WERI-Rb-1 (cell line): ENCODE measurements around the gene SLC25A25.

ENCODE experiments used
- DNase-seq: peaks from one replicate; pipeline ENCODE4 v3.0.0-alpha.2; 2020
- H3K27ac ChIP-seq: fragments of 250-450 bp; sonication (Bioruptor Pico); 2 replicates; pipeline ENCODE4 v1.5.1; 2020; ENCODE audit warnings: mild to moderate bottlenecking, moderate library complexity
- H3K27me3 ChIP-seq: fragments of 250-450 bp; sonication (Bioruptor Pico); 2 replicates; pipeline ENCODE4 v1.5.1; 2021; ENCODE audit warnings: mild to moderate bottlenecking, low read depth, moderate library complexity; ENCODE audit not compliant: insufficient read depth, severe bottlenecking
- H3K36me3 ChIP-seq: fragments of 250-450 bp; sonication (Bioruptor Pico); 2 replicates; pipeline ENCODE4 v1.5.1; 2020; ENCODE audit warnings: mild to moderate bottlenecking, moderate library complexity
- H3K4me3 ChIP-seq: 2 replicates; pipeline ENCODE4 v1.5.1; 2011; ENCODE audit warnings: low read depth, mild to moderate bottlenecking, control low read depth, low read length
- H3K9me3 ChIP-seq: fragments of 250-450 bp; sonication (Bioruptor Pico); 2 replicates; pipeline ENCODE4 v1.5.1; 2021; ENCODE audit warnings: mild to moderate bottlenecking, moderate library complexity; ENCODE audit not compliant: severe bottlenecking
- TF ChIP-seq, protein P1 (sequence below): IDR thresholded peaks from 2 replicates; pipeline ENCODE4 v1.5.1; 2011; ENCODE audit warnings: low read depth, mild to moderate bottlenecking, control low read depth, inconsistent platforms, low read length

SLC25A25 gene

DNA sequence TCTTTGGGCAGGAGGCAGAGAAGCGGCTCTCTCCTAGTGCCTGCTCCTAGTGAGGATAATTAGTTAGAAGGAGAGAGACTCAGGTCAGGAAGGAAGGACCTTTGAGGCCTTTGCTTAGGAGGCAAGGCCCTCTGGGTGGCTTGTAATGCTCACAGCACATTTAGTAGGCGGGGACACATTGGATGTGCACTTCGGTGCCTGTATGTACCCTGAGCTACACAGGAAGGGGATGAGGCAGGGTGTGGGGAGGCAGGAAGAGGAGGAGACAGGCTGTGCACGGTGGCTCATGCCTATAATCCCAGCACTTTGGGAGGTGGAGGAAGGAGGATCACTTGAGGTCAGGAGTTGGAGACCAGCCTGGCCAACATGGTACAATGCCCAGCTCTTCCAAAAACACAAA, 74.0 kb downstream of the SLC25A25 start:
- Histone ChIP-seq H3K36me3 (no peaks in the 10 kb centered on the region), H3K4me3 (no peak overlapping the region), H3K27ac (no peak overlapping the region), H3K27me3 (no peaks in the 10 kb centered on the region), H3K9me3 (no peaks in the 10 kb centered on the region)
- DNase-seq, result no peak
- TF ChIP-seq, protein P1, sequence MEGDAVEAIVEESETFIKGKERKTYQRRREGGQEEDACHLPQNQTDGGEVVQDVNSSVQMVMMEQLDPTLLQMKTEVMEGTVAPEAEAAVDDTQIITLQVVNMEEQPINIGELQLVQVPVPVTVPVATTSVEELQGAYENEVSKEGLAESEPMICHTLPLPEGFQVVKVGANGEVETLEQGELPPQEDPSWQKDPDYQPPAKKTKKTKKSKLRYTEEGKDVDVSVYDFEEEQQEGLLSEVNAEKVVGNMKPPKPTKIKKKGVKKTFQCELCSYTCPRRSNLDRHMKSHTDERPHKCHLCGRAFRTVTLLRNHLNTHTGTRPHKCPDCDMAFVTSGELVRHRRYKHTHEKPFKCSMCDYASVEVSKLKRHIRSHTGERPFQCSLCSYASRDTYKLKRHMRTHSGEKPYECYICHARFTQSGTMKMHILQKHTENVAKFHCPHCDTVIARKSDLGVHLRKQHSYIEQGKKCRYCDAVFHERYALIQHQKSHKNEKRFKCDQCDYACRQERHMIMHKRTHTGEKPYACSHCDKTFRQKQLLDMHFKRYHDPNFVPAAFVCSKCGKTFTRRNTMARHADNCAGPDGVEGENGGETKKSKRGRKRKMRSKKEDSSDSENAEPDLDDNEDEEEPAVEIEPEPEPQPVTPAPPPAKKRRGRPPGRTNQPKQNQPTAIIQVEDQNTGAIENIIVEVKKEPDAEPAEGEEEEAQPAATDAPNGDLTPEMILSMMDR, result no peak

DNA sequence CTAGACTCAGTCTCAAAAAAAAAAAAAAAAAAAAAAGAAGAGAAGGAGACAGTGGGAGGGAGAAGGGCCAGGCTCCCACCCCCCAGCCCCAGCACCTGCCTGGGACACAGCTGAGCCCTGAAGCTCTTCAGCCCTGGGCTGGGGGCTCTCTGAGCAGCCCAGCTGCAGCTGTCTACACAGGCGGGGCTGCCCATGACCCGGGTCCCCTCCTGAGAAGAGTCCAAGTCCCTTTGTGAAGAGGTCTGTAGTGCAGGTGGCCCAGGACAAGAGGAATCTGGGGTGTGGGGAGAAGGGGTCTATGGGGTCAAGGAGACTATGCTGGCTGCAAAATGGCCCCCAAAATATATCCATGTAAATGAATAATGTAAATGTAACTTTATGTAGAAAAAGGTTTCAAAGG, 74.6 kb downstream of the SLC25A25 start:
- Histone ChIP-seq H3K9me3 (no peaks in the 10 kb centered on the region), H3K27me3 (no peaks in the 10 kb centered on the region), H3K36me3 (no peaks in the 10 kb centered on the region), H3K27ac (no peak overlapping the region), H3K4me3 (no peak overlapping the region)
- TF ChIP-seq, protein P1, result no peak
- DNase-seq, result no peak

DNA sequence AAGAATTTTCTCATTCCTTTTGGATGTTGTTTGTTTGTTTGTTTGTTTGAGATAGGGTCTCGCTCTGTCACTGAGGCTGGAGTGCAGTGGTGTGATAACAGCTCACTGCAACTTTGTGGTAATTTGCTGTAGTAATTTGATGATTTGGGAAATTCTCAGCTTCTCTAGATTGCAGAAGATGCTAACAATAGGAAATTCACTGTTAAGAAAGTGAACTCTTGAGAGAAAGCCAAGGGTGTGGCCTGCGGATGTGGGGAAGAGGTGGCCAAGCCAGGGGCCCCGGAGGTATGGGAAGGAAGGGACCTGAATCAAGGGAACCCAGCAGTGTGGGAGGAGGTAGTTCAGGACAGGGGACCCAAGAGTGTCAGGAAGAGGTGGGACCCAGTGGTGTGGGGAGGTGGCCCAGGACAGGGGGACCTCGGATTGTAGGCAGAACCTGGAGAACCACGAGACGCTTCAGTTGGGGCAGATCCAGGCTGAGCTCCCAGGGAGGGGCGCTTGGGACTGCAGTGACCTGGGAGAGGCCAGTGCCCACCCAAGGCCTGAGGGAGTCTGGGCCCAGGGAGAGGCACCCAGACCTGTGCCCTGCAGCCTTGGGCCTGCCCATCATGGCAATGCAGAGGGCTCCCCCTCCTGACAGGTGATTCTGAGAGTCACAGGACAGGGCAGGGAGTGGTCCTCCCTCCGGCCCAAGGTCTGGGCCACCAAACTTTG, 75.7 kb downstream of the SLC25A25 start:
- H3K9me3 ChIP-seq, result no peaks in the 10 kb centered on the region
- TF ChIP-seq, protein P1, result 0 out of 2 replicates have a peak, but pooled peaks have one; percentile 15
- H3K4me3 ChIP-seq, result no peak overlapping the region
- H3K27me3 ChIP-seq, result no peaks in the 10 kb centered on the region
- H3K27ac ChIP-seq, result no peak overlapping the region
- DNase-seq, result no peak
- no peaks in the 10 kb centered on the region for H3K36me3 ChIP-seq

DNA sequence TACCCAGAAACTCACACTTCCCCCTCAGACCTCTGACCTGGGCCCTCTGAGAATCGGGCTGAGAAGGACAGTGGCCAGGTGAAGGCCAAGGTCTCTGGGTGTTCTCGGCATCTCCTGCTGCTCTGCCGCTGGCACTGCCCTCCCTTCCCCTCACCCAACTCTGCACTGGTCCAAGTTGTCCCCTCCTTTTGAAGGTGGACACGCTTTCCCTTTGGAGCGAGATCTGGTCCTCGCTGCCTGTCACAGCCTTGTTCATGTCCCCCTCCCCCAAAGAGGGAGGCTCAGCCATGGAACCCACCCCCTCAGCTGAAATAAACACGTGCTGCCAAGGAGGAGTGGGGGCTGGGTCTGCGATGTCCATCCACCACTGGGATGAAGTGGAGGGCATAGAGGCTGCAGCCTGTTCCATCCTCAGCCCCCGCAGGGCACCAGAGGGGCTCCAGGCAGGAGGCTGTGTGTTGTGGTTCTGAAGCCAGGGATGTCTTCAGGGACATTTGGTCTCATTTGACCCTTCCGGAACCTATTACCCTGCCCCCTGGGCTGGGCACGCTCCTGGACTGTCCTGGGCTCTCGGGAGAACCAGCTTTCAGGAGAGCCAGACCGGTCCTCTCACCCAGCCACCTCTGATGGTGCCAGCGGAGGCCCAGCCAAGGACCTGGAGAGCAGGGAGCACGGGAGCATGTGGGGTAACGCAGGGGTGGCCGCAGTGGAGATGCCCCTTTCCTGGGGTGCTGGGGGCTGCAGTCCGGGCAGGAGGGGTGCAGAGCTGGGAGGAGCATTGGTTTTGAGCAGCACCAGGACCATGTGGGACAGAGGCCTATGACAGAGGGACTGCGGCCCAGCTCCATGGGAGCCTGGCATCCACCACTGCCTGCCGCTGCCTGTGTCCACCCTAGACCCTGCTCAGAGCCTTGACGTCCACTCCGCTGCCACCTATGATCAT, 76.5 kb downstream of the SLC25A25 start:
- Histone ChIP-seq H3K9me3 (no peaks in the 10 kb centered on the region), H3K36me3 (no peaks in the 10 kb centered on the region), H3K4me3 (no peak overlapping the region), H3K27me3 (no peaks in the 10 kb centered on the region), H3K27ac (no peak overlapping the region)
- DNase-seq, result no peak
- TF ChIP-seq, protein P1, result no peak

DNA sequence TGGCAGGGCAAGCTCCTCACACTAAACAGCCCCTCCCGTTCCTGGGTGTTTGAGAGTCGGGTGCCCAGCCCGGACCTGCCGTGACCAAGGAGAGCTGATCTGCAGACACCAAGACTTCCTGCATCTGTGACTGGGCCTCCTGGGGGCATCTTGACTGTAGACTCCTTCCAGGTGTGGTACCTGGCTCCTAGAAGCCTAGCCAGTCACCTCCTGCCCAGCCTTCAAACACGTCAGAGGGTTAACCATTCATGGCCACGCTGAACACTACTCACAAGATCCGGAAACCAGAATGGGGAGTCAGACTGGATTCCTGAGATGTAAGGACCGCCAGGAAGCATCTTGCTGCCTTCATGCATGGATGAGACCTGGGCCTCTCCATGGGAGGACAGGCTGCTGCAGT, 77.5 kb downstream of the SLC25A25 start:
- Histone ChIP-seq H3K27ac (0 out of 2 replicates have a peak overlapping the region, but pooled peaks have one; percentile 16), H3K27me3 (no peaks in the 10 kb centered on the region), H3K4me3 (no peak overlapping the region), H3K36me3 (no peaks in the 10 kb centered on the region), H3K9me3 (no peaks in the 10 kb centered on the region)
- TF ChIP-seq, protein P1, result no peak
- no peak for DNase-seq
